HG02943 (cell line): ENCODE measurements around the gene CLEC4G.
A peak's percentile ranks its signal among the peaks of the same experiment; 100 is the strongest.
"Not testable (repeated sequence)": the region's sequence is repeated elsewhere in the genome, so short reads cannot be mapped to it uniquely, and the experiment has no call there.

Experiments
- ATAC-seq: cut with Tn5 transposase; IDR thresholded peaks from one replicate; pipeline ENCODE4 v1.9.1; 2021; ENCODE audit warnings: mild to moderate bottlenecking, low read depth, moderate library complexity; ENCODE audit not compliant: unreplicated experiment

The CLEC4G gene

DNA sequence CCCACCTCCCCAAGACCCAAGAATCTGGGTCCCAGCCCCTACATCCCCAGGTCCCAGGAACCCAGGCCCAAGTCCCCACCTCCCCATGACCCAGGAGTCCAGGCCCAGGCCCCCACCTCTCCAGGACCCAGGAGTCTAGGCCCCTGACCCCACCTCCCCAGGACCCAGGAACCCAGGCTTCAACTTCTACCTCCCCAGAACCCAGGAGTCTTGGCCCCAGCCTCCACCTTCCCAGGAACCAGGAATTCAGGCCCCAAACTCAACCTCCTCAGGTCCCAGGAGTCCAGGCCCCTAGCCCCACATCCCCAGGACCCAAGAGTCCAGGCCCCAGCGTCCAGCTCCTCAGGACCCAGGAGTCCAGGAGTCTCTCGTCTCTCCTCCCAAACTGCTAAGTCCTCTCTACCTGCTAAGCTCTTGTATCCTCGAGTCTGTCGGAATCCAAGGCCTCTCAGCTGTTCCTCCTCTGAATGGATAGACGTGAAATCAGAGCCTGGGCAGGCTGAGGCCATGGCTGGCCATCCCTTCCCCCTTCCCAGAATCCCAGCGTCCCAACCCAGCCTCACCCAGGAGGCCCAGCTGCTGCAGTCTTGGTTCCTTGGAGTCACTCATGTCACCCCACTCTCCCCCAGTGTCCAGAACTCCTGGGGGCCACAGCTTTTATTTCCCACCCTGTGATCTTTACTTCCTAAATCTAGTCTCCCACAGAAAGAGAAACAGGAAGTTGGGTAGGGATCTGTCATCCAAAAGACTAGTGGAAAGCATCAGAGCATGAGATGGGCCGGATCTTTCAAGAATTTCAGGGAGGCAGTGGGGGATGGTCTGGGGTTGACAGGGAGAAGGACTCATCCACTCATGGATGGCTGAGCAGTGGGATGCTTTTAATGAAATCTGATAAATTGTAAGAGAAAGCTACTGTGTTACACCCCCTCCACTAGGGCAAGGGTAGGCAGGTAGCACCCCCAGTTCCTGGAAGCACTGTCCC lies 15.3 kb upstream of the CLEC4G start, which contains the start of gene CD209:
Gene CD209 (minus strand): TSS at position 632 of the 982 bp plus-strand sequence. CDS start 23 bp downstream, at position 609.
- ATAC-seq, result no peak

DNA sequence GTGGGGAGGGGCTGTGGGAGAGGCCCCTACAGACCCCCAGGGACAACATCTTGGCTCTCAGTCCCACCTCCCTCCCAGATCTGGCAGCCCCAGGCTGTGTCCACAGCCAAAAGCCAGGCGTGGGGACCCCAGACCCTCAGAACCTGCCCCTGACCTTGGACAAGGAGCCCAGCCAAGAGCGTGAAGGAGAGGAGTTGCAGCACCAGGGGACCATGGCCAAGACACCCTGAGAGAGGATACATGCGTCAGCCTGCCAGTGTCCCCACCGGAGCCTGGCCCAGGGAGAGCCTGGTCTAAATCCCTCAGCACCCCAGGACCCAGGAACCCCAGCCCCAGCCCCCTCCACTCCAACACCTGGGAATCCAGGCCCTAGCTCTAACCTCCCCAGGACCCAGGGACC lies 14.4 kb upstream of the CLEC4G start:
- not testable (repeated sequence) for ATAC-seq

DNA sequence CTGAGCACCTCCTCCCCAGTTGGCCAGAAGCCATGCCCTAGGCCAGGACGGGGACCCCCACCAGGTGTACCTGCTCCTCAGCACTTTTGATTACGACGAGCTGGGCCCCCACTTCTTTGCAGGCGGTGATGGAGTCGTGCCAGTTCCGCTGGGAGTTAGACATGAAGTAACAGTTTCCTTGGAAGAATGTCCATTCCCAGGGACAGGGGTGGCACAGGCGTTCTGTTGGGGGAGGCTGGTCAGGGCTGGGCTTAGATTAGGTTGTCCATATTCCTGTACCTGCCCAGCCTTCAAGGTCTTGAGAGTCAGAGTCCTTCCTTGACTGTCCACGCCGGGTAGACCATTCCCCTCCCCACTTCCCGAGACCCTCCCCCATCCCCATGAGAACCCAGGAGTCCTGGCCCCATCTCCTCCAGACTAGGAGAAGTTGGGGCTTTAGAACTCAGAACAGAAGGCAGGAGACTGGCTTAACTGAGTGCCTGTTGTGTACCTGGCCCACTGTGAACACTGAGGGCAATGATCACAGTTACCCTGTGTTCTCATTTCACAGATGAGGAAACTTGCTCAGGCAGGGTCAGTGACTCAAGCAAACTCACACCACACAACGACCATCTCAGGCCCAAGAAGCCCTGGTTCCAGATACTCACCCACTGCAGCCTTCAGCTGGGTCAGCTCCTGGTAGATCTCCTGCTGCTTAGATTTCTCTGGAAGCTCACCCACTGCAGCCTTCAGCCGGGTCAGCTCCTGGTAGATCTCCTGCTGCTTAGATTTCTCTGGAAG lies 13.2 kb upstream of the CLEC4G start:
- no peak for ATAC-seq

DNA sequence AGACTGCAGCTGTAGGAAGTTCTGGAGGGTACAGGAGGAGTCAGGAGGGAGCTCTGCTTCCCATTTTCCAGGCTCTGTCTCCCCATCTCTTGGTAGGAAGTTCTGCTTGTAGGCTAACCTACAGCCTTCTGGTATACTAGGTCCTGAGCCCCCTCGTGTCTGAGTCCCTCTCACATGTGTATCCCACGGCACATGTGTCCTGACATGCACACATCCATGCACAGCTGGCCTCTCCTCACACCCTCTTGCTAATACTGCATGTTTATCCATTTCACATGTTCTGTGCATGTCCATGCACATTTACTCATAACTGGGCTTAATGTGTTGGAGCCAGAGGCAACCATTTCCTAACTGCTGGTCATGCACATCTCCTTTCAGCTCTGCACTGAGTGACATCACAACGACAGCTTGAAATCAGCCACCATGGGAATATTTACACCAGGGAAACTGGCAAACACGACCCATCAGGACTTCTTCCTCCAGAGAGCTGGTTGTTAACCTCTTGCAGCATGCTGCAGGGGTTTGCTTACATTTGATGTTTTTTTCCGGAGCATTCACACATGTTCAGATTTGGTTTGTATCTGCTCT lies 12.4 kb upstream of the CLEC4G start:
- no peak for ATAC-seq

DNA sequence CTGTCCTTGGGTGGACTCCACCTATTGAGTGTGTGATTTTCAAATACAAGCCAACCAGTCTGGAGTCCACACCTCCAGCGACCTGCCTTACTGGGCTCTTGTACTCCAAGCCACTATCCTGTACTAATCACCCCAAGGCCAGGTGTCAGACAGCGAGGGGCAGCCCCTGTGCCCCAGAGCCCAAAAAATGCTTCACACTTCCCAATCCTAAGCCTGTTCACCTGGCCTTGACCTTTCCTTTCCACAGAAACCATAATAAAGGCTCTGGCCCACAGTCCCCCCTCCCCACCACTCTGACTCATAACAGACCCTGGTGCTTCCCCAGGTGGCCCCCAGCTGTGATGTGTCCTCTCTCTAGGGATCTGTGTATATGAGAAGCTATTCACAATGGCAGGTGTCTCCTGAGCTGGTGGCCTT lies 11.5 kb upstream of the CLEC4G start:
- ATAC-seq, result peak; percentile 63

DNA sequence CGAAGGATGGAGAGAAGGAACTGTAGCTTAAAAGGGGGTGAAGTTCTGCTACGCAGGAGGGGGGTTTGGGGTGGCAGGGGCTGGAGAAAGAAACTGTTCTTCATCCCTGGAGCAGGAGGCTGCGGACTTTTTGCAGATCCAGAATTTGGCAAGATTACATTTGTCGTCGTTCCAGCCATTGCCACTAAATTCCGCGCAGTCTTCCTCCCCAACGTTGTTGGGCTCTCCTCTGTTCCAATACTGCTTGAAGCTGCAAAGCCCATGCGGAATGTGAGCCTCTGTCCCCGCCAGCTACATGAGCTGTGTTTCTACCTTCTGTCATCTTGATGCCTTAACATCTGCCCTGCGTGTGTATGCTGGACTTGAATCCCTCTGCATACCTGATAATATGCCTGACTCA lies 11.1 kb upstream of the CLEC4G start:
- no peak for ATAC-seq

DNA sequence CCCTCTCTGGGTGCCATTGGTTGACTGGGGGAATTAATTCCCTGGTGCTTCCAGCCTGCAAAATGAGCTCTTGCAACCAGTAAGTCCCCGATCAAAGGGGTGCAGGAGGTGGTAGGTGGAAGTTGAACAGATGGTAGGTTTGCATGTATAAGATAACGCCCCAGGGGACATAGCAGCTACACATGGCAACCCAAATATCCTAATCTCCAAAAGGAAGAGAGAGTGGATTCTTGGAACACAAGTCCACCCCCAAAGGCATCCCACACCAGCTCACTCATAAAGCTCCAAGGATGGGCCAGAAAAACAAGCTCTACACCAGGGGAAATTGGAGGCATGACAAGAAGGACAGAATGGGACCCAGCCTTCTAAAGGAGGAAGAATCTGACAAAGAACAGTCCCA lies 10.7 kb upstream of the CLEC4G start:
- no peak for ATAC-seq

DNA sequence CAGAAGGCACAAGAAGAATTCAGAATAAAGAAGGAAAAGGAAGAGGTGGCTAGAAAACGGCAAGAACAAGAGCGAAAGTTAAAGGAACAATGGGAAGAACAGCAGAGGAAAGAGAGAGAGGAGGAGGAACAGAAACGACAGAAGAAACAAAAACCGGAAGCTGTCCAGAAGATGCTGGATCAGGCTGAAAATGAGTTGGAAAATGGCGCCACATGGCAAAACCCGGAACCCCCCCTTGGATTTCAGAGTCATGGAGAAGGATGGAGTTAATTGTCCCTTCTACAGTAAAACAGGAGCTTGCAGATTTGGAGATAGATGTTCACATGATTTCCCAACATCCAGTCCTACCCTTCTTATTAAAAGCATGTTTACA lies 8.8 kb upstream of the CLEC4G start:
- no peak for ATAC-seq

DNA sequence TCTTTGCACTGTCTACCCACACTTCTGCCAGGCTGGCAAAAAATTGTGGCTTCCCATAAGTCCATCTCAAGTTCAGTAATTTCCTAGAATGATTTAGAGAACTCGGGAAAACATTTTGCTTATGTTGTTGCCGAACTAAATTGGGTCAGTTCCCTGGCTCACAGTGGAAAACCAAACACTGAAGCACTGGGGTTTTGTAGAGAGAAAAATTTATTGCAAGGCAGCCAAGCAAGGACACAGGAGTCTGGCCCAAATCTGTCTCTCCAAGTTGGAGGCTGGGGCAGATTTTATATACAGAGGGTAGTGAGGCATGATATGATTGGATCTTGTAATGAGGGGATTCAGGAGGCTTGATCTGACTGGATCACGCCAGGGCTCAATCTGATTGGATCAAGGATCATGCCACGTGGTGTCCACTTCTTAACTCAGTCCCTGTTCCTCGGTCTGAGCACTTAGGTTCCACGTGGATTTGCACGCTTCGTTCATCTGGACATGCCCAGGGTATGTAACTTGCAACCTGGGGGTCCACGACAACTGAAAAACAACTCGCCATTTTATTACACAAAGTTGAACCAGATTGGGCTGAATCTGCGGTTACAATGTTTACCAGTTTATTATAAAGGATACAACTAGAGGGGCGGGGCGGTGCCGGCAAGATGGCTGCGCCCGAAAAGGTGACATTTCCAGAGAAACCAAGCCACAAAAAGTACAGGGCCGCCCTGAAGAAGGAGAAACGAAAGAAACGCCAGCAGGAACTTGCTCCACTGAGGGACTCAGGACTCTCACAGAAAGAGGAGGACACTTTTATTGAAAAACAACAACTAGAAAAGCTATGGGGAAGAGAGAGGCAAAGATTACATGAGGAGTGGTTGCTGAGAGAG lies 8.1 kb upstream of the CLEC4G start:
- no peak for ATAC-seq

DNA sequence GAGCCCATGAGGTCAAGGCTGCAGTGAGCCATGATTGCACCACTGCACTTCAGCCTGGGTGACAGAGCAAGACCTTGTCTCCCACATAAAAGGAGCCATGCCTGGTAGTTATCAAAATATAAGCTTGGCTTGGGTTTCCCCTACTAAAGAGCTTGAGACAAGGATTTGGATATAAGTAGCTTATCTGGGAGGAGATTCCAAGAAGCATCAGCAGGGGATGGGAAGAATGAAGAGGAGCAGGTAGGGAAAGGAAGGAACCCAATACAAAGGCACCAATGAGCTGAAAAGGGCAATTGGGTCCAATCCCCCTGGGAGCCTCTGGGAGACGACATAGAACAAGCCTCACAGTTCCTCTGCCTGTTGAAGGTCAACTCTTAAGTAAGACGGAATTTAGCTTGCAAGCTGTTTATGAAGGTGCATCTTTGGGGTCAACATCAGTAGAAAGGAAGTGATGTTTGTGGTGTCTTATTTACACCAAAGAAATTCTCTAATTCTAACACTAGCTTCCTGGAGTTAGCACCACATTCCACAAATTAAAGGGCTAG lies 7.4 kb upstream of the CLEC4G start:
- ATAC-seq, result no peak

DNA sequence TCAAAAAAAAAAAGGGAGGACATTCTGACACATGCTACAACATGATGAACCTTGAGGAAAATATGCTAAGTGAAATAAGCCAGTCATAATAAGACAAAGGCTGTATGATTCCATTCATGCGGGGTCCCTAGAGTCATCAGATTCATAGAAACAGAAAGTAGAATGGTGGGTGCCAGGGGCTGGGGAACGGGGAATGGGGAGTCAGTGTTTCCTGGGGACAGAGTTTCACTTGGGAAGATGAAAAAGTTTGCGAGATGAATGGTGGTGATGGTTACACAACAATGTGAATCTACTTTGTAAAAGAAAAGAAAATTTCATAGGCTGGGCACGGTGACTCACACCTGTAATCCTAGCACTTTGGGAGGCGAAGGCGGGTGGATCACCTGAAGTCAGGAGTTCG lies 6.1 kb upstream of the CLEC4G start:
- no peak for ATAC-seq

DNA sequence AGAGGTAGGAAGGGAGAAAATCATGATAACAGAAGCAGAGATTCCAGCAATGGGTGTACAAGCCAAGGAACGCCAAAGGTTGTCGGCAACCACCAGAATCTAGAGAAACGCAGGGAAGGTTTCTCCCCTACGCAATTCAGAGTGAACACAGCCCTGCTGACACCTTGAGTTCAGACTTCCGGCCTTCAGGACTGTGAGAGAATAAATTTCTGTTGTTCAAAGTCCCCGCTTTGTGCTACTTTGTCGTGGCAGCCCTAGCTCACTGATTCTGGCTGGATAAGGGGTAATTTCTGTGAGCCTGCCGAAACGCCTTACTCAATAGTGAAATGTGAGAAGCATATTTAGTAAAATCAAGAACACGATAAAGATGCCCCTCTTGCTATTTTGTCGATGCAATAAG lies 5.3 kb upstream of the CLEC4G start:
- no peak for ATAC-seq

DNA sequence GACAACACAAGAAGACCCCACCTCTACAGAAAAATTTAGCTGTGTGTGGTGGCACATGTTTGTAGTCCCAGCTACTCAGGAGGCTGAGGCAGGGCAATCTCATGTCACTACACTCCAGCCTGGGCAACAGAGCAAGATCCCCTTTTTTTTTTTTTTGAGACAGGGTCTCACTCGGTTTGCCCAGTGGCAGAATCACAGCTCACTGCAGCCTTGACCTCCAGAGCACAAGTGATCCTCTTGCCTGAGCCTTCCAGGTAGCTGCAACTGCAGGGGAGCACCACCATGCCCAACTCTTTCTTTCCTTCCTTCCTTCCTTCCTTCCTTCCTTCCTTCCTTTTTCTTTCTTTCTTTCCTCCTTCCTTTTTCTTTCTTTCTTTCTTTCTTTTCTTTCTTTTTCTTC lies 4.2 kb upstream of the CLEC4G start:
- no peak for ATAC-seq

DNA sequence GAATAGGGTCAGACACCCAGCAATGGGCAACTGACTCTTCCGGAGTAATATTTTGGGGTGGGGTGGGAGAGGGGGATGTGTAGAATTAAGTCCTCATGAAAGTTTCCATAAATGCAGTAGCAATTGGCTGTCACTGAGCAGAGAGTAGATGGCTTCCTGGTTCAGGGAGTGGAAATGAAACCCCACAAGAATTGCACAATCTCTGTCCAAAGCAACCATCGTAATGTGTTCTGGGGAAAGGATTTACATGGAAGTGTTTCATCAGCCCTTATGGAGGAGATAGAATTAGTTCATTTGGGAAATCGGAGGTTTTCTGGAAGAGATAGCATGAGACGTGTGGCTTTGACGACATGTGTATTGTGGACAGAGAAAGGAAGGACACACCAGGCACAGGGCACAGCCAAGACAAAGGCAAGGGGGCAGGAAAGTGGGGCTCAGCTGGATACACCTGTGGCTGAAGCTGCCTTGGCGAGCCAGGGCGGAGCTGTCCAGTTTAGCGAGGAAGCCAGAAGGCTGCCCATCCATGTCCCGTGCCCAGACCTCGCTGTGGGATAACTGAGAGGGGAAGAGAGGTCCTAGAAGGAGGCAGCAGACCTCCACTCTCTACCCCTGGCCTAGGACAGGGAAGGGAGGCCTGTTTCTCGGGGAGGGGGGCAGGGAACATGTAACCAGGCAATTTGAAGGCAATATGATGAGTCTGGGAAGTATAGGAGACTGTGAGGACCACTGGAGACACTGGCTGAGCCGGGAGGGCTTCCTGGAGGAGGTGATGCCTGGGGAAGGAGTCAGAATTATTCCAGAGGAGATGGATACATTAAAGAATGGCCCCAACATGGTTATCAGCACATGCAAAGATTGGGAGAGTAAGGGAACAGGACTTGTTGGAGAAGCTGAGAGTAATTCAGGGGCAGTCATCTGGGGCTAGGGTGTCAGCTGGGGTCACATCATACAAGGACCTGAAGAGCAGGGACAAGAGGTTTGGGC lies 2.6 kb upstream of the CLEC4G start:
- no peak for ATAC-seq

DNA sequence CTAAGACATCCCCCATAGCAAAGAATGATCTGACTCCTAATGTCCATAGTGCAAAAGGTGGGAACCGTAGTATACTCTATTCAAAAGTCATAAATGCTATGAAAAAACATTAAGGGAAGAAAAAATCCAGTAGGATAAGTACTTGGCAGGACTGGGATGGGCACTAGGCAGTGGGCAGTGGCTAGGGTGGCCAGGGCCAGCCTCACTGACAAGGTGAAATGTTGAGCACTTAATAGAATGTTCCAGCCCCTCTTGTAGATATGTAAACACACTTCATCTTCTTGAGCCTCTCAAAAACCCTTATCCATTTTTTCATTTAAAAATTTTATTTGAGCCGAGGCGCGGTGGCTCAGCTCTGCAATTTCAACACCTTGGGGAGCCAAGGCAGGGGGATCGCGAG lies 1.5 kb upstream of the CLEC4G start:
- ATAC-seq, result no peak

DNA sequence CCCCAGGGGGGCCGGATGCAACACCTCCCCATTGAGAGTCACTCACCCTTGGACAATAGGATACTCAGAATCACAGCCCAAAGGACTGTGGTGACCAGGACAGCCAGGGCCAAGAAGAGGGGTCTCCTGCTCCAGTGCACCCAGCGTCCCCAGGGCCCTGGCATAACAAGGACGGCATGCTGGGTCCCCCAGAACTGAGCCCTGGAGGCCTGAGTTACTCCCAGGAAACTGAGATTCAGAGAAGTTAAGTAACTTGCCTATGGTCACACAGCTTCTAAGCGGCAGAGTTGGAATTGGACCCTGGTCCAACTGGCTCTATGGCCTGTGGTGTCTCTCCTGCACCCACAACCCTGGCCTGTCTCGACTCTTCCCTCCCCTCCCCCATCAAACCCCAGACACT lies 295 bp downstream of the CLEC4G start:
- no peak for ATAC-seq

DNA sequence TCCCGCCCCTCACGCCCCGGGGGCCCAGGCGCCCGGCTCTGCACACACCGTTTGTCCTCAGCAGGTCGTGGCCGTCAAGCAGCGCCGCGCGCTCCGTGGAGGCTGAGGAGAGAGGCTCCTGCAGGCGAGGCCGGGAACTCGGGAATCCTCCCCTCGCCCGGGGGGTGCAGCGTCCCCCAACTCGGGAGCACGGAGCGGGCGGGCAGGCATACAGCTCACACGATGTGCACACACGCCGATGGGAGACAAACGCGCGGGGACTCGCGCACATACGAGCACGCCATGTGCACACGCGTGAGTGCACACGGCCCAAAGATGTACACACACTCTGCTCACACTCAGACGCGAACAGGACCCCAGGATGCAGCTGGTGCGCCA lies 703 bp downstream of the CLEC4G start:
- ATAC-seq, result no peak

DNA sequence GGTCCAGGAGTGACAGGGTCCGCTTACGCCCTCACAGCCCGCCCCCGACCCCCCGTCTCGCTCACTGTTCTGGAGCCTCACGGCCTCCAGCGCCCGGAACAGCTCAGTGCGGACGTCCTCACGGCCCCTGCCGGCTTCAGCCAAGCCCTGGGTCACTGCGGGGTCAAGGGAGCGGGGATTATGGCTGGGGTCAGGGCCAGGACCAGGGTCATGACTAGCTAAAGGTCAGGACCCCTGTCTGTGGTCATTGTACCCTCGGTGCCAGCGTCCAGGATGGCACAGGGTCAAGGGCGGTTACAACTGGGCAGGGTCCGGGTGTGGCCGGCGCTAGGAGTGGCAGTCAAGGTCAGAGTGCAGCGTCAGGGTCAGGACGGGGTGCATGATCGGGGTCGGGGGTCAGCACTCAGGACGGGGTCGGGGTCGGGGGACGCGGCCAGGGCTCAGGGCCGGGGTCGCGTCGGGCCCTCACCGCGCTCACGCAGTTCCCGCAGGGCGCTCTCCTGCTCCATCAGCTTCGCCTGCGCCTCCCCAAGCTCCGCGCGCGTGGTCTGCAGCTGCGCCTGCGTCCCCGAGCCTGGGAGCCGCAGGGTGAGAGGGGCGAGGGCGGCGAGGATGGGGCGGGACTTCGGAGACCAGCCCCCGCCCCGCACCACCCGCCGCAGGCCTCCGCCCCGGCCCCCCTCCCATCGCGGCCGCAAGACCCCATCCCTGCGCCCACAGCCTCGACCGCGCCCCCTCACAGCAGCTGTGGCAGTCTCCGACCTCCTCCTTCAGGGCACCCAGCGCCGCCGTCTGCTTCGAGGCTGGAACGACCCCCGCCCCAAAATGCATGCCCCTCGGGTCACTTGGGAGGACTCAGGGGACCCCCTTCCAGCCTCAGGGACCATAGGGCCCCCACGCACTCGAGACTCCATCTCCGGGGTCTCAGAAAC lies 1.4 kb downstream of the CLEC4G start:
- ATAC-seq, result no peak
